ENCODE data around the gene ZNF407.

Gene ZNF407

DNA sequence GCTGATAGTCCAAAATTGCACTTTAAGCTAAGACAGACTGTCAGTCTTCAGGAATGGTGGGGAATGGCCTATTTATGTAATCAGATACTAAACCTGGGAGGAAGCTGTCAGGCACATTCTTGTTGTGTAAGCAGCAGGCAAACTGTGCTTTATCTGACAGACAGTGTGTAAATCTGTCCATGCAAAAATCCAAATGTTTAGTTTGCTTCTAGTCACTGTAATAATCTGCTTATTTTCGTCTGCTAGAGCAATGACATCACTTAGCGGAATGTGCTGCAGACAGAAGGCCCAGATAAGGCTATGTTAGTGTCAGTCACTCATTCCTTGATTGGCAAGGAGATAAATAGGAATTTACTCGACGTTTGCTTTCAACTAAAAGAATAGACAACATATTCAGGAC, 263.5 kb downstream of the ZNF407 start:
- in situ Hi-C loops (cut with MboI; ENCODE audit: low sequenced_read_pairs), result no loop called here

DNA sequence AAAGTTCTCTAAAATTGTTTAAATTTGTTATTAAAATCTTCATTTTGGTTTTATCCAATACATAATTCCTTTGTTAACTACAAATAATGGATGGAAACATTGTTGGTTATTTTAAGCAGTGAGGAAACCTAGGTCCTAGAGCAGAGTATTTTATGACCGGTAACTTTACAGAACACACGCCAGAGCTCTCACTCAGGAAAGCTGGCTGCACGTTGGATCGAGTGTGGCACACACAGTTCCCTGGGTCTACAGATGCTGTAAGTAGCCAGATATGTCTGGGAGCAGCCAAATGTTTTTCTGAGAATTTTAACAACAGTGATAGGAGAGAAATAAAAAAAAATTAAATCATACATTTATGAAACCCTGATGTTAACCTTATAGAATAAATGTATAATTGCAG, 264.4 kb downstream of the ZNF407 start:
- in situ Hi-C loops (cut with MboI; ENCODE audit: low sequenced_read_pairs), result no loop called here

DNA sequence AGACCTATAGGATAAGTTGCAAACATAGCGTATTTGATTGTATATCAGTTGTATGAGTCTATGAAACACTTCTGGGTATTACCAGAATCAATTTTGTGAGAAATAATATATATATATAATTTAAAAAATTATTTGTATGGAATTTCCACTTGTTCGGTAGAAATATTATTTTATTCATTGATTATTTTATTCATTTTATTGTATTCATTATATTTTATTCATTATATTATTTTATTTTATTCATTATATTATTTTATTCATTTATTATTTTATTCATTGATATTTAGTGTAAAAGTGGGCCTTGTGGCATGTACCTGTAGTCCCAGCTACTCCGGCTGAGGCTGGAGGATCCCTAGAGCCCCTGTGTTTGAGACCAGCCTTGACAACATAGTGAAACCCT, 268.9 kb downstream of the ZNF407 start:
- in situ Hi-C loops (cut with MboI; ENCODE audit: low sequenced_read_pairs), result no loop called here

DNA sequence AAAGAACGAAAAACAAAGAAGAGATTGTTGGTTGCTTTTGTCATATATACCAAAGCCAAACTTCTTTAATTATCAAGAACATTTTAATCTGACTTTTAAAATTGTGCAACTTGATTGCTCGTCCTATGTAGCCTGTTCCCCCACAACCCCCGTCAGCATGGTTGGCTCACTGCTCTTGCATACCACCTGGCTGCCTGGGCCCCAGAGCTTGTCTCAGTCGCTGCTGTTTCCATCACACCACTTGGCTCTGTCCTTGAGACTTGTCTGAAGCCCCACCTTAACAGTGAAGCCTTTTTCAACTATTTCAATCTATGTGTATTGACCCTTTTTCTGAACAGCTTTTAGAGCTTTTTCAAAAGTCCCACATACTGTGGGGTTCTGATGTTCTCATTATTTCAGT, 270.8 kb downstream of the ZNF407 start:
- in situ Hi-C loops (cut with MboI; ENCODE audit: low sequenced_read_pairs), result no loop called here

DNA sequence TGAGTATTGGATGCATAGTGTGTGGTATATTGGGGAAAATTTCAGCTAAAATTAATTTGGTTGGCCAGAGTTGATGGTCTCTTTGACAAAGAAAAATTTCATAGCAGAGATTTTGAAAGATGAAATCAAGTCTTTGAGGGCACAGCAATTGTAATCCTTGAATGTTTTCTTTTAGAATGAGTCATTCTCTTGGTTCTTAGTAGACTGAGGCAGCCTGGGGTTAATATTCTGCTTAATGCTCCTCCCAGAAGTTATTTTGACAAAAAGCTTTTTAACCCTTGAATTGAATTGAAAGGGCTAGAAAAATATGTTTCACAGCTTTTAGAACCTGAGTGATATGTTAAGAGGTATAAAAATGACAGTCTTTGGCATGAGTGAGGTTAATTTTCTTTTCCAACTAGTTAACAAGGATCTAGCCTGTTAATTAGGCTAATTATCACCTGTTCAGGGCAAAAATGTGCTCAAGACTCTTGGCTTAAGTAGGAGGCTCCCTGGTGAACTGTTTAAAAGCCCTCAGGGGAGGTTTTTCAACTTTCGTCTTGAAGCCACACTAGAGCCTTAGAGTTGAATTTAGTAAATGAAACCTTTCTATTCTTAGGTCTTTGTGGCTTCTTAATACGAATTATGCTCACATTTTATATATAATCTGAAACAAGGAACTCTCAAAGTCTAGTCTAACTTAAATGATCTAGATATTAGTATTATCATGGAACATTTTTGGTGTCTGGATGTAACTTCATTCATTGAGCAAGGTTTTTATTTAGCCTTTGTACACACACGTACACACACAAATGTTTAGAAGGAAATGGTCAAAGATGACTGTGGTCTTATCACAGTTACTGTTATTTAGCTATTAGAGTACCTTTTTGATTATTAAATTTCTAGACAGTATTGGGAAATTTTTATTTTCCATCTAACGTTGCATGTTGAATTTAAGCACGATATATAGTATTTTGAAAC, 272.5 kb downstream of the ZNF407 start:
- in situ Hi-C loops (cut with MboI; ENCODE audit: low sequenced_read_pairs), result no loop called here

DNA sequence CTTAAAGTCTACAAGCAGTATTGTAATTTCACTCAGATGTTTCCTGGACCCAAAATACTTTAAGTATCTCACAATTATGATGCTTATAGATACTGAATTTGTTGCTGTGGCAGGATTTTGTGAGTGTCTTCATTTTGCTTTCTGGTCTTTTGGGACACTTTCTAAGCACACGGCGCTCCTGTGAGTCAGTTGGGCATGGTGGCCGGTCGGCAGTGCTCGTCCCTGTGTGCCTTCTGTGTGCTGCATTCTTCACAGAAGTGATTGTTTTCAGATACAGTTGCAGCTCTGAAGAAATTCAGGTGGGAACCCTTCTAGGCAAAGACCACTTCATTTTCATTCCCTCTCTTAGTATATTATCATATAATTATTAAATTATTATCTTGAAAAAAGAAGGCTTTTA, 273.3 kb downstream of the ZNF407 start:
- in situ Hi-C loops (cut with MboI; ENCODE audit: low sequenced_read_pairs), result no loop called here

DNA sequence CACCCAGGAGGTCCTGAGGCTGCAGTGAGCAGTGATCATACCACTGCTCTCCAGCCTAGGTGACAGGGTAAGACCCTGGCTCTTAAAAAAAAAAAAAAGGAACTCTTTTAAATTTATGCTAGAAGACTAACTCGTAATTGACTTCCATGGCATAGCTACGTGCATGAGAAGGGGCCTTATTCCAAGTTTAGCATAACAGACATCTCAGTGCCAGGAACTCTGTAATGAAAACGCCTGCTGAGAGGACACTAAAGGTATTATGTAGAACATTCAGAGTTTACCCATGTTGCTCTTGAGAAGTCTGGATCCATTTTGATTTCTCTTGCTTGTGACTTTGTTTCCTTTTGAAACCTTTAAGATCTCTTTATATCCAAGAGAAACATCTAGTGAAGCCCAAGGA, 276.0 kb downstream of the ZNF407 start:
- in situ Hi-C loops (cut with MboI; ENCODE audit: low sequenced_read_pairs), result no loop called here

DNA sequence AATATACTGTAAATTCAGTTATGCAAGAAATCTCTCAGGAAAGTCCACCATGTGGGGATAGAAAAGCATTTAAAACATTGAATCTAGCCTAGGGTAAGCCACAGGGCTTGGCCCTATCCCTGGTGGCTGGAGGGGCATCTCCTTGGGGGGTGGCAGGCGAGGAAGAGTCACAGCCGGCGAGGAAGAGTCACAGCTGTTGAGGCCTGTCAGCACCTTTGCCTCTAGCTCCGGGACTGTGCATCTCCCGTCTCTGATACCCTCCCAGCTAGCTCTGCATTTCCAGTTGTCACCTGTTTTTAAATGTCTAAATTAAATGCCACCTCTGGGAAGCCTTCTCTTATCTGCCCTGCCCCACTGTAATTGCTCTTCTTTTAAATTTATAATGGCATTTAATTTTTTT, 276.7 kb downstream of the ZNF407 start:
- in situ Hi-C loops (cut with MboI; ENCODE audit: low sequenced_read_pairs), result no loop called here

DNA sequence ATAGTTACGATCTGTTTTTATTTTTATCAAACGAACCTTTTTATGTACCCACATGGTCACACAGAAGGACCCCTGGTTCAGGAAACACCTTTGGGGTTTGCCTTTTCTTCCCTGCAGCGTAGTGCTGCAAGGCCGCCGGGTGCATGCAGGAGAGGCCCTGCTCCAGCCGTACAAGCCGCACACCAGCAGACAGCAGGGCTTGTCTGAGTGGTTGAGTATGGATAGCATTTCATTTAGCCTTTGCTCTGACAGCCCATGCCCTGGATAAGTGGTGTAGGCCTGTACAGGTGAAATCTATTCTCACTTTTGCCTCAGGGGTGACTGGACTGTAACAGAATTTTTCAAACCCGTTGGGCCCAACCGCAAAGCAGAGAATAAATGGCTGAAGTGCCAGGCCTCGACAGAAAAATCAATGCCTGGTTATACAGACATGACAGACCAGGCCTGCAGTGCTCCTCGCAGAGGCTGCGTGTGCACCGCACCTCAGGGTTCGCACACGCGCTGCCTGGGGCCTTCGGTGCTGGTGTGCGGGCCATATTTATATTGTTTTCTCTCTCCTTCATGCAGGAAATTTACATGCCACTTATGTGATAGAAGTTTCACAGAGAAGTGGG, 279.1 kb downstream of the ZNF407 start:
- in situ Hi-C loops (cut with MboI; ENCODE audit: low sequenced_read_pairs), result no loop called here

DNA sequence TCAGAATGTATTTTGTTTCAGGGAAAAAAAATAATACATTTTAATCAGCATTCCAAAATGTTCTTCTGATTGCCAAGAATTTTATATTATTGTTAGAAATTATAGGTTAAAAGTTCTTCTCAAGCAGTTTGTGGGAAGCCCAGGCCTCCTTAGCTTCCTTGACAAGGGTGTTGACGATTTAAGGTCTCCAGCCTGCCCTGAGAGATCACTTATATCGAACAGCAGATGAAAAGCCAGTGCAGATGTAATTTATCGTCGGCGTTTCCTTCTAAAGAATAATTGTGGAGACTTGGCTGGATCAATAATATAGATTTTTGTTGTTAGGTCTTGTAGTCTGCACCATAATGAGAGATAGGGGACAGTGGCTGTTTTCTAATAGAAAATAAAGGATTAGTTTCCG, 280.6 kb downstream of the ZNF407 start:
- in situ Hi-C loops (cut with MboI; ENCODE audit: low sequenced_read_pairs), result no loop called here

DNA sequence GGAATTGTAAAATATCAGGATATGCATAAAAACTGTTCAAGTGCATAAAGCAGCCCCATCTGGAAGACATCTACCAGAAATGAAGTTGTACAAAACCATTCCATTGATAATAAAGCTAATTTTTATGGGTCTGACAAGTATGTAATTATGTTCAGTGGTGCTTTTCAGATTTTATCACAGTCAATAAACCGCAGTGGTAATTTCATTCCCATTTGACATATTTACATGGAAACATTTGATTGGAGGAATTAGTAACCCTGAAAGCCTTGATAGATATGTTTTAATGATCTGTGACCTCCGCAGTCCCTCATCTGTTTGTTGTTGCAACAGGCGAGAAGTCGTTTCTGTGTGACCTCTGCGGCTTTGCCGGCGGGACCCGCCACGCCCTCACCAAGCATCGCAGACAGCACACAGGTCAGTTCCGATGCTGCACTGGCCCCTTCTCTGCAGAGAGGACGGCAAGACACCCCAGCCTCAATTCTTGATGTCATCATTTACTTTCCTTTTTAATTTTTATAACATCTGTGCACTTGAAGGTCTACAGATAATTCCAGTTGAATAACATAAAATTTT, 283.1 kb downstream of the ZNF407 start:
- in situ Hi-C loops (cut with MboI; ENCODE audit: low sequenced_read_pairs), result no loop called here

DNA sequence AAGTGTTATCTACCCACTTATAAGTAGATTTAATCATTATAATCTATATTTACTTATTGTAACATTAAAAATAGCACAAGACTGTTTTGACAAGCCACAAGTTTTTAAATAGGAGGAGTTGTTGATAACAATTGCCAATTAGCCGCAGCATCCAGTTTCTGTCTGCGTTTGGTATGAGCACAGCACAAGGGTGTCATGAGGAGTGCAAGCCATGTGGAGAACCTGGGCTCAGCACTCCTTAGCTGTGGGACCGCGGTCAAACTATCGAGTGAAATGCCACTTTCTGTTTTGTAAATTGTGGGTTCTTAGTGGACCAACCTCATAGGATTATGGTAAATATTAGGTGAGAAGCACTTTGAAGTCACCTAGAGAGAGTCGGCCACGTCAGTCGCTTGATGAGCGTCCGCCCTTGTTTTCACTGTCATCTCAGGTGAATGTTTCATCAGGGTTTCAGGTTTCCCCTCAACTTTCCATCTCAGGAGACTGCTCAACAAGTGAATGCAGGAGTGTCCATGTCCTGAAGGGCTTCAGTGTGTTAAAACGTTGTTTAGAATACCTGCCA, 294.5 kb downstream of the ZNF407 start:
- in situ Hi-C loops (cut with MboI; ENCODE audit: low sequenced_read_pairs), result no loop called here

DNA sequence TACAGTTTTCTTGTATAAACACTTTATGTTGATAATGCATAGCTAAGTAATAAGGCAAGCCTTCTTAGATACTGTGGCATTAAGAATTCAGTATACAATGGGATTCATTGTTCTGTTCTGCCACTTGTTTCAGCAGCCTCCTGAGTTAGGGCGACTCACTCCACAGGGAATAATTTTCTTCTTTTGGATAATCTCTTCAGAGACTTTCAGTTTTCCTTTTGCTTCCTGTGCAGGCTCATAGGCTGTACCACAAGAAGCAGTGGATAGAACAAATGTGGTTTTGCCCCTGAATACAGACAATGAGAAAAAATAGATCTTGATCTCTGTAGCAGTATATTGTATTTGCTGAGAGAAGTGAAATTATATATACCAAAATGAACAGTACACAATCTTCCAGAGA, 298.0 kb downstream of the ZNF407 start:
- in situ Hi-C loops (cut with MboI; ENCODE audit: low sequenced_read_pairs), result no loop called here

DNA sequence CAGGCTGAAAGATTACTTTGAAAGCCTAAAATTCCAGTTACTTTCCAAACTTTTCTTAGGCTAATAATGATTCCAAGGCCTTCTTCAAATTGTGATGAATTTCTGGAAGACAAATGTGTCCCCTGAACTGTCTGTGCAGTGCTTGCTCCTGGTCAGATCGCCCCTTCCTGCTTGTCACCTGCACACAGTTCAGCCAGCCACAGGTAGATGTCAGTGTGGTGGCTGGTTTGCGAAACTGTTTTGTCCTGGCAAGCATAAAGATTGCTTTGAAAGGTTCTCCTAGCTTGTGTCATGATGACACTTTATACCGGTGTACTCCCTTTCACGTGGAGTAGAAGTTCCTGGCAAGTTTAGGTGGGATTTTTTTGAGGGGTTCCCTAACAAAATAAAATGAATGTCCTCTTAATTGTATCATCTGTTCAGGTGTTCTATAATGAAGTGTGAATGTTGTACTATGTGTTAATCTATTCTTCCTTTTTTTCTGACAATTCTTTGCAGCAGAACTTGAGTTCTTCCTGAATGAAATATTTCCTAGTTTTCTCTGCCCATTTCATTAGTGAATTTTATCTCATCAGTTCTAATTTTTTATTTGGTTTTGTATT, 298.8 kb downstream of the ZNF407 start:
- in situ Hi-C loops (cut with MboI; ENCODE audit: low sequenced_read_pairs), result no loop called here

DNA sequence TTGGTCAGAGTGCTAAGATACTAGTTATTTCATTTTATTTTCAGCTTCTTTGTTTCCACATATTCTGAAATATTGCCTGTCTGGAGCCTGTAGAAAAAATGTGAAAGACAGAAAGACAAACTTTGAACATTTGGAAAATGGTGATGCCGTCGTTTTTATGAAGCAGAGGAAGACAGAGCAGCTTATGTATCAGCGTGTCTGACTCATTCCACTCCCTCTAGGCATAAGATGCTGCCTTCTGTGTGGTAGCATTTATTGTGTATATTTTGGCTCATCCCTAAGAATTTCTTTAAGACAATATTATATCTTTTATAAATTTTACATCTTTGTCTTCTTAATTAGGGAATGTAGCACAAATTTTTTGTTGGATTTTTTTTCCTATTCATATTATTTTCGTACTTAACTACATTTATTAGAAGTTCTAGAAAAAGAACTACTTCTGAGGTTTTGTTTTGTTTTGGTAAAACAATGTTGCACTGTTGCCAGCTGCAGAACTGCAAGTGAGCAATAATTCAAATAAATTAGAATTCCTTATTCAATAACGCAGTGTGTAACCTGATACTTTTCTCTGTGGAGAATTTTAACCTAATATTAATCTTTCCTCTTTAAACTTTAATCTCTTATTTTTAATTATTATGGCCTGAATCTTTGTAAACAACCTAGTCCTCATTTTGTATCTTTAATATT, 300.4 kb downstream of the ZNF407 start:
- in situ Hi-C loops (cut with MboI; ENCODE audit: low sequenced_read_pairs), result no loop called here

DNA sequence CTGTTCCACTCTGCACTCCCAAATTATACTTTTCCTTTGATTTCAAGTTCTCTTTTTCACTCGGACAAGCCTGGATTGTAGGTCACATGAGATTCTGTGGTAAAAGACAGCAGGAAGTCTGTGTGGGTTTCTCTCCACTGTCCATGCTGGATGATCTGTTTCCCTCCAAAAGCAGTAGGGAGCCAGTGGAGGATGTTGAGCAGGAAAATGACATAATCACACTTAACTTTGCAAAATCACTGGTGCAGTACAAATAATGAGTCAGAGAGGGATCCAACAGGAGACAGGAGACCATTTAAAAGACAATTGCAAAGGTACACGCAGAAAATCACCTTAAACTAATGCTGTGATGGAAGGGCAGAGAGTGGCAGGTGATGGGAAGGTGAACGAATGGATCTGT, 301.3 kb downstream of the ZNF407 start:
- in situ Hi-C loops (cut with MboI; ENCODE audit: low sequenced_read_pairs), result no loop called here

DNA sequence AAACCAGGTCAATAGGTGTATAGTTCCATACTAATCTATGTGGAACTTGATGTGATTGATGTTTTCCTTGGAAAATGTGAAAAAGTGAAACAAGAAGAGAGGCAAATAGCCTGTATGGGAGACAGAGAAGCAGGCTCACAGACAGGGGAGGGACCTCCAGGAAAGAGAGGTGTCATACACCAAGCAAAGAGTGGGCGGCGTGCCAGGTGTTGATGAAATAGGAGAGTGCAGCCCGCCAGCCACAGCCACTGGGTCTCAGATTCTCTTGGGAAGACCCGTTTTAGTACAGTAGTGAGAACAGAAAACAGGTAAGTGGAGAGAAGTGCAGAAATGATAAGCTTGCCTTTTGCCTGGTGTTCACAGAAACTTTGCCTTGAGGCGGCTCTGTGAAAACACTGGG, 301.9 kb downstream of the ZNF407 start:
- in situ Hi-C loops (cut with MboI; ENCODE audit: low sequenced_read_pairs), result no loop called here

DNA sequence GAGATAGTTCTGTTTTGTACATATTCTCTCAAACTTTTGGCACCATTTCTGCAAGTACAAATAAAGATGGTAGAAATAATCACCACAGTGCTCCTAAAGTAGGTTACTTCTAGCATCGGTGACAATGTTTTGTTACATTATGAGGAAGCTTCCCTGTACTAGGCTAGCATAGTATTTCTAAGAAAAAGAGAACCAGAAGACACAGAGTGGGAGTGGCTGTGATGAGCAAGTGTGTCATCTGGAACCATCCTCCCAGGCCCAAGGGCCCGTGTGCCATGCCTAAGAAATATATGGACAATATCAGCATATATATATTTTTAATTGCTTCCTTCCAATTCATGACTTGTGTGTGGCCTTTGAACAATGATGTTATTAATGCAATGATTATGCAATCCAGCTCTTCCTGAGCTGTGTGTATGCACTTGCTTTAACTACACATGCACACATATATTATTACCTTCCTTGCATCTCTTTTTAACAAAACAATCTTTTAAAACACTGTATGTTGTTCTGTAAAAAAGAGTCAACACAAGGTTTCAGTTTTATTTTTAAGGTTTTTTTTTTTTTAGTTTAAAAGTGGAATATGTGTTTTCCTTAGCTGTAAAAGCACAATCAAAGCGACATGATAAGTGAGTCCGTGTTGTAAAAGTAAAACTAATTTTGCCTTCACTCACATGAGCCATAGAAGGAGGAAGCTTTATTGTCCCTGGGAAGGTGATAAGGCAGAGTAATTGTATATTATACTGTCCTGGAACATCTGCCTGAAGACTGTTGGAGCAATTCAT, 303.9 kb downstream of the ZNF407 start:
- in situ Hi-C loops (cut with MboI; ENCODE audit: low sequenced_read_pairs), result no loop called here

DNA sequence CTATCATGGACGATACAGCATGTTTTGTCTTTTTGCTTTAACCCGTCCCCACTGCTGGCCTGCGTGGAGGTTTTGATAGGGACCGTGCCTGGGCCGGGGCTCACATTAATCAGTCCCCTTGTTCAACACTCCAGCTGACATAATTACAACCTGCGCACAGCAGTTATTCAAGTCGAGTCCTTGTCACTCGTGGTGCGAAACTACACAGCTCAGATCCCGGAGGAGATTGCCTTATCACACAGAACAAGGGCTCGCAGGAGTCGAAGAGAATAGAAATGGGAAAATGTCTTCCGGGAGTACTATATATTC, 304.4 kb downstream of the ZNF407 start:
- in situ Hi-C loops (cut with MboI; ENCODE audit: low sequenced_read_pairs), result no loop called here

DNA sequence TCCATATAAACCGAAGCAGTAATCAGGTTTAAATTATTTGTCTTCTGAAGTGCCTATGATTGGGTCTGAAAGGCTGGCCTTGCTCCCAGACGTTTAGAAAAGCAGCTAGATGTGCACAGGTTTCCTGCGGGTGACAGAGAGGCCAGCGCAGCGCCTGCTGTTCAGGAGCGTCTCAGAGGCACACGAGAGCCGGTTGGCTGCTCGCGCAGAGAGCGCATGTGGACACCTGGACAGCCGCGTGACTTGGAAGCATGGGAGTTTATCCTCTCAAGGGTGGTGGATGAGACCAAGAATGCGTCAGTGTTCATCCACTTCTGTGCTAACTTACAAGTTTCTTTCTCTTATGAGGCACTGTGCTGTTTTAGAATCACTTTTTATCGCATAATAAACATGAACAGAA, 307.6 kb downstream of the ZNF407 start:
- in situ Hi-C loops (cut with MboI; ENCODE audit: low sequenced_read_pairs), result no loop called here

All from HL-60/S4 treated with retinoic acid at 250 ng/mL for 4 days and 3 days (cell line).